H1 (cell line): ENCODE measurements around the gene KCNK13. TPM values are rescaled to one million over a fixed set of nuclear protein-coding genes. Genes with fewer than 3 reads are reported as not detected.

Experiments
- CTCF ChIA-PET: fragments of 300-600 bp; sonication (Branson Sonifier 250); formaldehyde crosslinking; loops from one replicate; lab custom pipeline; 2021; ENCODE audit not compliant: partially characterized antibody; lab: Charles Lee
- POLR2A ChIA-PET: fragments of 300-600 bp; sonication (Branson Sonifier 250); formaldehyde crosslinking; loops from one replicate; lab custom pipeline; 2021; ENCODE audit warnings: inconsistent platforms; ENCODE audit not compliant: partially characterized antibody; lab: Charles Lee
- DNase-seq, 2 experiments: peaks; one replicate each; pipeline versions ENCODE4 v3.0.0 to v3.0.0-alpha.2; 2010 to 2022; ENCODE audit warnings: low spot score in 2 of 2, low read depth in 1 of 2, mixed read lengths in 1 of 2
- FAIRE-seq: peaks from 2 replicates; lab custom pipeline; 2011; peaks lifted over from hg19 to GRCh38; lab: Jason Lieb, UNC
- H2AFZ ChIP-seq: 2 replicates; pipeline ENCODE4 v1.8.1; 2012; ENCODE audit warnings: low read length, inconsistent platforms
- H2AK5ac ChIP-seq: 2 replicates; pipeline ENCODE4 v1.6.1; 2013; ENCODE audit warnings: low read depth, low read length
- H2BK120ac ChIP-seq: replicated peaks from 2 replicates; pipeline ENCODE3; 2013; ENCODE audit warnings: low read depth, low read length, inconsistent platforms
- H2BK12ac ChIP-seq: 2 replicates; pipeline ENCODE4 v1.6.1; 2013; ENCODE audit warnings: low read depth, low read length
- H2BK15ac ChIP-seq: 2 replicates; pipeline ENCODE4 v1.6.1; 2013; ENCODE audit warnings: low read length
- H2BK20ac ChIP-seq: 2 replicates; pipeline ENCODE4 v1.6.1; 2013; ENCODE audit warnings: low read length
- H2BK5ac ChIP-seq: 2 replicates; pipeline ENCODE4 v1.6.1; 2013; ENCODE audit warnings: low read depth, low read length
- H3K14ac ChIP-seq: 2 replicates; pipeline ENCODE4 v1.6.1; 2013; ENCODE audit warnings: inconsistent platforms; ENCODE audit not compliant: insufficient read length
- H3K18ac ChIP-seq: 2 replicates; pipeline ENCODE4 v1.6.1; 2013; ENCODE audit warnings: low read length; ENCODE audit errors: extremely low read depth
- H3K23ac ChIP-seq: 2 replicates; pipeline ENCODE4 v1.6.1; 2013; ENCODE audit warnings: inconsistent platforms; ENCODE audit not compliant: insufficient read length
- H3K23me2 ChIP-seq: 2 replicates; pipeline ENCODE4 v1.6.1; 2013; ENCODE audit warnings: low read depth, low read length
- H3K27ac ChIP-seq: 2 replicates; pipeline ENCODE4 v1.6.1; 2011; ENCODE audit warnings: low read depth, low read length, inconsistent platforms
- H3K27me3 ChIP-seq, 4 experiments: replicated peaks in 1 of 4; 1 replicate in 1 of 4; 2 replicates in 3 of 4; pipeline versions ENCODE4 v1.6.1 to v1.8.1; 2011 to 2013; ENCODE audit warnings: low read length in 3 of 4, mild to moderate bottlenecking in 3 of 4, inconsistent platforms in 2 of 4, mixed read lengths in 2 of 4, moderate library complexity in 1 of 4; ENCODE audit not compliant: control insufficient read depth in 3 of 4, insufficient read depth in 3 of 4; ENCODE audit errors: extremely low read depth in 1 of 4
- H3K36me3 ChIP-seq, 4 experiments: 2 replicates each; pipeline versions ENCODE4 v1.6.1 to v1.8.1; 2011 to 2013; ENCODE audit warnings: mild to moderate bottlenecking in 4 of 4, low read length in 3 of 4, moderate library complexity in 2 of 4, control low read depth in 1 of 4, inconsistent platforms in 1 of 4; ENCODE audit not compliant: insufficient read depth in 4 of 4, control insufficient read depth in 2 of 4
- H3K4ac ChIP-seq: replicated peaks from 2 replicates; pipeline ENCODE3; 2013; ENCODE audit warnings: low read length, low read depth, mixed read lengths, inconsistent platforms; ENCODE audit not compliant: insufficient read length
- H3K4me1 ChIP-seq, 4 experiments: replicated peaks in 1 of 4; 1 replicate in 1 of 4; 2 replicates in 3 of 4; pipeline versions ENCODE4 v1.6.1 to v1.8.1; 2011 to 2013; ENCODE audit warnings: low read length in 3 of 4, inconsistent platforms in 2 of 4, mixed read lengths in 1 of 4; ENCODE audit not compliant: insufficient read depth in 4 of 4, control insufficient read depth in 3 of 4
- H3K4me2 ChIP-seq, 2 experiments: 2 replicates each; pipeline versions ENCODE4 v1.6.1 to v1.8.1; 2011 to 2013; ENCODE audit warnings: low read depth in 2 of 2, low read length in 2 of 2, control low read depth in 1 of 2, inconsistent platforms in 1 of 2, mild to moderate bottlenecking in 1 of 2; ENCODE audit not compliant: insufficient read depth in 1 of 2
- H3K4me3 ChIP-seq, 4 experiments: fragments of 200-600, 300-600 bp in 1 of 4; sonication (generic), shearing (Covaris generic), sonication (Bioruptor Twin) in 1 of 4; 2 replicates each; pipeline versions ENCODE4 v1.5.1 to v1.8.1; 2011 to 2016; ENCODE audit warnings: low read length in 4 of 4, low read depth in 3 of 4, control low read depth in 2 of 4, inconsistent platforms in 2 of 4, mild to moderate bottlenecking in 2 of 4, mixed read lengths in 1 of 4, moderate library complexity in 1 of 4; ENCODE audit not compliant: insufficient read depth in 2 of 4; ENCODE audit errors: extremely low read depth in 1 of 4
- H3K56ac ChIP-seq: replicated peaks from 2 replicates; pipeline ENCODE3; 2013; ENCODE audit warnings: low read depth, mild to moderate bottlenecking, mixed read lengths, low read length, inconsistent platforms; ENCODE audit not compliant: insufficient read length
- H3K79me1 ChIP-seq: 2 replicates; pipeline ENCODE4 v1.6.1; 2013; ENCODE audit warnings: low read depth, low read length, control low read depth
- H3K79me2 ChIP-seq, 2 experiments: 2 replicates each; pipeline versions ENCODE4 v1.6.1 to v1.8.1; 2012 to 2013; ENCODE audit warnings: low read length in 2 of 2, mild to moderate bottlenecking in 2 of 2, inconsistent platforms in 1 of 2; ENCODE audit not compliant: insufficient read depth in 2 of 2, control insufficient read depth in 1 of 2
- H3K9ac ChIP-seq, 4 experiments: replicated peaks in 1 of 4; 1 replicate in 1 of 4; 2 replicates in 3 of 4; pipeline versions ENCODE4 v1.6.1 to v1.8.1; 2011 to 2013; ENCODE audit warnings: low read depth in 3 of 4, low read length in 3 of 4, control low read depth in 2 of 4, mild to moderate bottlenecking in 2 of 4, moderate library complexity in 2 of 4, inconsistent platforms in 1 of 4; ENCODE audit errors: extremely low read depth in 1 of 4
- H3K9me3 ChIP-seq, 2 experiments: 2 replicates each; pipeline versions ENCODE4 v1.6.1 to v1.8.1; 2012 to 2013; ENCODE audit warnings: mild to moderate bottlenecking in 2 of 2, moderate library complexity in 2 of 2, control low read depth in 1 of 2, inconsistent platforms in 1 of 2, low read depth in 1 of 2, low read length in 1 of 2, mixed read lengths in 1 of 2; ENCODE audit not compliant: insufficient read depth in 2 of 2
- H4K20me1 ChIP-seq, 2 experiments: replicated peaks in 1 of 2; 2 replicates each; pipeline versions ENCODE3 to v1.8.1; 2011 to 2013; ENCODE audit warnings: inconsistent platforms in 2 of 2, low read length in 2 of 2, mild to moderate bottlenecking in 1 of 2; ENCODE audit not compliant: insufficient read depth in 2 of 2, control insufficient read depth in 1 of 2
- H4K5ac ChIP-seq: 2 replicates; pipeline ENCODE4 v1.6.1; 2013; ENCODE audit warnings: low read length, low read depth, mixed read lengths, inconsistent platforms; ENCODE audit not compliant: insufficient read length
- H4K8ac ChIP-seq: 2 replicates; pipeline ENCODE4 v1.8.0; 2013; ENCODE audit warnings: mild to moderate bottlenecking, moderate library complexity, low read length, inconsistent platforms; ENCODE audit not compliant: insufficient read depth; ENCODE audit errors: extremely low read depth
- H4K91ac ChIP-seq: replicated peaks from 2 replicates; pipeline ENCODE3; 2013; ENCODE audit warnings: low read length, mixed read lengths, inconsistent platforms; ENCODE audit not compliant: insufficient read length
- CHD1 ChIP-seq: IDR thresholded peaks from 2 replicates; pipeline ENCODE4 v1.6.1; 2012; ENCODE audit warnings: low read depth, low read length, improper control_type of control experiment
- CHD2 ChIP-seq: IDR thresholded peaks from 2 replicates; pipeline ENCODE4 v1.6.1; 2012; ENCODE audit warnings: low read length, improper control_type of control experiment
- KDM1A ChIP-seq: fragments of 200-600, 300-600 bp; sonication (generic); IDR thresholded peaks from 2 replicates; pipeline ENCODE4 v1.7.1; 2016; ENCODE audit warnings: mild to moderate bottlenecking, low read length, borderline replicate concordance
- KDM5A ChIP-seq: fragments of 200-600 bp; IDR thresholded peaks from 2 replicates; pipeline ENCODE4 v1.7.1; 2012; ENCODE audit warnings: mild to moderate bottlenecking, low read length, inconsistent platforms, mixed read lengths
- RFX5 ChIP-seq: IDR thresholded peaks from 2 replicates; pipeline ENCODE4 v1.6.1; 2011; ENCODE audit warnings: low read depth, low read length, improper control_type of control experiment, borderline replicate concordance
- SIN3A ChIP-seq, 2 experiments: IDR thresholded peaks in 1 of 2; conservative IDR thresholded peaks in 1 of 2; 2 replicates each; pipeline ENCODE4 v1.6.1; 2011 to 2012; ENCODE audit warnings: low read length in 2 of 2, improper control_type of control experiment in 1 of 2, low read depth in 1 of 2, mild to moderate bottlenecking in 1 of 2
- SIRT6 ChIP-seq: IDR thresholded peaks from one replicate; pipeline ENCODE4 v1.7.1; 2012; ENCODE audit warnings: low read length, inconsistent platforms
- TCF12 ChIP-seq: IDR thresholded peaks from 2 replicates; pipeline ENCODE4 v1.6.1; 2011; ENCODE audit warnings: low read depth, mild to moderate bottlenecking, low read length
- WGBS, 2 experiments: shearing (Covaris generic) in 1 of 2; methylation state at CpG; one replicate each; pipeline versions ENCODE4 v1.1.6 to v1.1.7; 2013 to 2015; ENCODE audit warnings: low lambda C conversion rate in 2 of 2, mixed read lengths in 2 of 2, inconsistent platforms in 1 of 2, low coverage in 1 of 2, missing lambda C conversion rate in 1 of 2; ENCODE audit not compliant: insufficient replicate concordance in 2 of 2, insufficient coverage in 1 of 2, insufficient read length in 1 of 2; ENCODE audit errors: extremely low coverage in 1 of 2, missing lambda C conversion rate in 1 of 2; 5-methylcytosine and 5-hydroxymethylcytosine counted together
- polyA plus RNA-seq, 7 experiments: library from polyadenylated mRNA; depleted of rRNA in 3 of 7; stranded (reverse) in 5 of 7; unstranded in 2 of 7; fragments of >200 nt in 5 of 7; fragments of 200-250 nt in 2 of 7; gene quantifications; 1 replicate in 5 of 7; 2 replicates in 1 of 7; 4 replicates in 1 of 7; pipeline versions ENCODE4 v1.2.1 to v1.2.3, GENCODE V29; 2011 to 2013; ENCODE audit warnings: missing spikeins in 2 of 7, mixed read lengths in 2 of 7
- total RNA-seq: library from RNA; stranded (reverse); fragmentation: NEBNext Ultra II Directional; extraction: Animal tissue kit (Norgen Biotek cat#: 25700); gene quantifications from 2 replicates; pipeline ENCODE4 v1.2.1, GENCODE V29; 2021

The KCNK13 gene
- total and polyA plus RNA-seq, 2 of the 8 experiments (the other 6 are each of a cell fraction or from before 2014, with no cell fraction given) = 0.39 to 0.48 TPM

DNA sequence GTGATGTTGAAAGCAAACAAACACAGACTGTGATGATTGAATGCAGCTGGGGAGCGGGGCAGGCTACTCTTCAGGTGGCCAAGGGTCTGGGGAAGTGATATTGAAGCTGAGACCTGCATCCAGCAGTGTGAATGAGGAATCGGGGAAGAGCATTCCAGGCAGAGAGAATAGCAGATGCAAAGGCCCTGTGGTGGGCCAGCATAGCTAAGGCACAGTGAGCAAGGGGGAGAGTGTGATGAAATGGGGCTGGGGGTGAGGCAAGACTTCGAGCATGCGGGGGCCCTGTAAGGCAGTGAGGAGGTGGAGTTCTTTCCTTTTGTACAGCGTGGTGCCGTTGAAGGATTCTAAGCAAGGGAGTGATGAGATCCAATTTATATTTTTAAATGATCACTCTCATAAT lies 77.4 kb downstream of the KCNK13 start:
- no peaks in the 10 kb centered on the region for H3K4me1 ChIP-seq
- H3K23ac ChIP-seq = no peak overlapping the region
- H3K79me1 ChIP-seq = no peaks in the 10 kb centered on the region
- H3K36me3 ChIP-seq = no peaks in the 10 kb centered on the region
- no peak overlapping the region for H4K8ac ChIP-seq
- no peaks in the 10 kb centered on the region for H3K23me2 ChIP-seq
- no peak overlapping the region for H2BK15ac ChIP-seq
- H3K4ac ChIP-seq = no peak overlapping the region
- FAIRE-seq (no peak), DNase-seq (no peak)
- WGBS, 2 experiments = 73% methylated on average over 6 of the region's 6 CpGs; no CpG with 5 or more reads in 1 of the 2 experiments
- no peaks in the 10 kb centered on the region for H3K9me3 ChIP-seq
- no peak overlapping the region for H4K91ac ChIP-seq
- H3K4me3 ChIP-seq = no peak overlapping the region
- TF ChIP-seq KDM1A (peak; percentile 42; the same call in 1 of the 2 replicates), TCF12 (no peak), SIN3A (conservative IDR thresholded peaks at IDR 0.05 in 1 of 2, IDR thresholded peaks at IDR 0.05 in 1 of 2; ENCODE audit: low read depth in 1 of 2, low read length in 2 of 2) (no peak), CHD1 (no peak), SIRT6 (no peak), RFX5 (no peak), CHD2 (no peak), KDM5A (no peak)
- no peak overlapping the region for H2AFZ ChIP-seq
- no peaks in the 10 kb centered on the region for H4K20me1 ChIP-seq
- no peaks in the 10 kb centered on the region for H3K79me2 ChIP-seq
- H3K14ac ChIP-seq = no peak overlapping the region
- no peak overlapping the region for H2AK5ac ChIP-seq
- POLR2A ChIA-PET = no interaction called here
- H2BK12ac ChIP-seq = no peak overlapping the region
- H3K56ac ChIP-seq = no peak overlapping the region
- no peak overlapping the region for H3K18ac ChIP-seq
- CTCF ChIA-PET = interaction anchor here (0.6 to 1.3 kb wide), 3 partner anchors 15 to 56 kb away, joined by 3 read pairs; no protein-coding TSS in a partner anchor
- H3K9ac ChIP-seq = no peak overlapping the region
- H4K5ac ChIP-seq = no peak overlapping the region
- H2BK120ac ChIP-seq = no peak overlapping the region
- no peak overlapping the region for H2BK5ac ChIP-seq
- H3K27ac ChIP-seq = no peak overlapping the region
- H3K4me2 ChIP-seq = no peak overlapping the region
- H3K27me3 ChIP-seq = no peaks in the 10 kb centered on the region
- H2BK20ac ChIP-seq = no peak overlapping the region
